GM12878 (cell line): ENCODE data around the gene CNTRL. TPM values are rescaled to one million over a fixed set of nuclear protein-coding genes. Genes with fewer than 3 reads are reported as not detected.
"Not testable (repeated sequence)": the region's sequence is repeated elsewhere in the genome, so short reads cannot be mapped to it uniquely, and the experiment has no call there.

Source experiments
- ATAC-seq: fragments of 200-7000 bp; cut with Tn5 transposase; 3 replicates; pipeline ENCODE4 v1.9.1; 2020; ENCODE audit warnings: mild to moderate bottlenecking, moderate library complexity
- BruUV-seq: library from RNA; stranded (reverse); fragments of 400-500 nt; replicated peaks from 2 replicates; lab custom pipeline; 2021; lab: Mats Ljungman, UMichigan
- CTCF ChIA-PET: fragments of 300-600 bp; sonication (Branson Sonifier 250); formaldehyde crosslinking; extraction: SDS; loops from one replicate; lab custom pipeline; 2021; ENCODE audit warnings: inconsistent platforms; lab: Yijun Ruan, JAX
- POLR2A ChIA-PET: fragments of 350-600 bp; formaldehyde crosslinking; extraction: SDS; loops from one replicate; lab custom pipeline; 2021; ENCODE audit warnings: inconsistent platforms; lab: Charles Lee
- RAD21 ChIA-PET: fragments of 300-600 bp; sonication (Branson Sonifier 250); formaldehyde crosslinking; loops from one replicate; lab custom pipeline; 2023; ENCODE audit warnings: antibody characterized with exemption; ENCODE audit not compliant: unreplicated experiment; lab: Charles Lee
- SMC1A ChIA-PET: fragments of 300-600 bp; sonication (Branson Sonifier 250); formaldehyde crosslinking; loops from one replicate; lab custom pipeline; 2023; ENCODE audit not compliant: unreplicated experiment, uncharacterized antibody; lab: Charles Lee
- DNase-seq: peaks from one replicate; pipeline ENCODE4 v3.0.0-alpha.2; 2011; ENCODE audit warnings: low read depth, low spot score
- FAIRE-seq: peaks from 3 replicates; lab custom pipeline; 2011; peaks lifted over from hg19 to GRCh38; lab: Jason Lieb, UNC
- H2AFZ ChIP-seq: 2 replicates; pipeline ENCODE4 v1.6.0; 2011; ENCODE audit warnings: low read depth, low read length, control low read depth; ENCODE audit not compliant: control insufficient read depth
- H3K27ac ChIP-seq: 2 replicates; pipeline ENCODE4 v1.5.1; 2011; ENCODE audit warnings: control low read depth; ENCODE audit not compliant: control insufficient read depth, insufficient read depth
- H3K27me3 ChIP-seq, 2 experiments: replicated peaks in 1 of 2; 2 replicates each; pipeline versions ENCODE4 v1.6.0 to v1.6.1; 2011; ENCODE audit warnings: low read length in 1 of 2; ENCODE audit not compliant: control insufficient read depth in 2 of 2, insufficient read depth in 2 of 2
- H3K36me3 ChIP-seq, 2 experiments: 2 replicates each; pipeline ENCODE4 v1.5.1; 2011; ENCODE audit warnings: low read length in 1 of 2; ENCODE audit not compliant: control insufficient read depth in 2 of 2, insufficient read depth in 2 of 2
- H3K4me1 ChIP-seq: 2 replicates; pipeline ENCODE4 v1.6.1; 2011; ENCODE audit warnings: mild to moderate bottlenecking, low read length, moderate library complexity, mixed read lengths; ENCODE audit not compliant: control insufficient read depth, insufficient read depth
- H3K4me2 ChIP-seq: 2 replicates; pipeline ENCODE4 v1.6.0; 2011; ENCODE audit warnings: control low read depth; ENCODE audit not compliant: control insufficient read depth, insufficient read depth
- H3K4me3 ChIP-seq: fragments of 200-600 bp; sonication (generic); 2 replicates; pipeline ENCODE4 v1.5.1; 2016
- H3K79me2 ChIP-seq: 2 replicates; pipeline ENCODE4 v1.6.0; 2011; ENCODE audit warnings: low read length; ENCODE audit not compliant: control insufficient read depth, insufficient read depth
- H3K9ac ChIP-seq: 2 replicates; pipeline ENCODE4 v1.8.0; 2011; ENCODE audit warnings: low read length, control low read depth, mixed read lengths; ENCODE audit not compliant: control insufficient read depth, insufficient read depth
- H3K9me3 ChIP-seq: replicated peaks from 3 replicates; pipeline ENCODE4 v1.5.1; 2011; ENCODE audit warnings: mild to moderate bottlenecking, low read length; ENCODE audit not compliant: control insufficient read depth, insufficient read depth
- H4K20me1 ChIP-seq: 2 replicates; pipeline ENCODE4 v1.6.0; 2011; ENCODE audit not compliant: control insufficient read depth, insufficient read depth
- BCL11A ChIP-seq: IDR thresholded peaks from 2 replicates; pipeline ENCODE4 v1.6.1; 2011; ENCODE audit warnings: low read depth, low read length
- CBX3 ChIP-seq: fragments of 200-600 bp; sonication (generic); IDR thresholded peaks from 2 replicates; pipeline ENCODE4 v1.6.1; 2016; ENCODE audit warnings: low read depth, borderline replicate concordance
- ELK1 ChIP-seq: IDR thresholded peaks from 2 replicates; pipeline ENCODE4 v1.6.1; 2012; ENCODE audit warnings: low read depth, low read length, improper control_type of control experiment
- EP300 ChIP-seq, 2 experiments: fragments of 150-350 bp in 1 of 2; IDR thresholded peaks; 2 replicates each; pipeline ENCODE4 v1.6.1; 2011 to 2012; ENCODE audit warnings: low read depth in 2 of 2, low read length in 2 of 2, borderline replicate concordance in 1 of 2, improper control_type of control experiment in 1 of 2, inconsistent platforms in 1 of 2; ENCODE audit not compliant: control insufficient read depth in 1 of 2
- FOXM1 ChIP-seq: IDR thresholded peaks from 2 replicates; pipeline ENCODE4 v1.6.1; 2012; ENCODE audit warnings: low read depth, mild to moderate bottlenecking, inconsistent platforms, low read length, moderate library complexity
- NRF1 ChIP-seq: conservative IDR thresholded peaks from 2 replicates; pipeline ENCODE4 v1.6.1; 2011; ENCODE audit warnings: mild to moderate bottlenecking, low read depth, low read length, improper control_type of control experiment
- RBBP5 ChIP-seq: fragments of 200-600 bp; sonication (generic); conservative IDR thresholded peaks from 2 replicates; pipeline ENCODE4 v1.6.1; 2016
- SMAD1 ChIP-seq: fragments of 450-650 bp; IDR thresholded peaks from 2 replicates; pipeline ENCODE4 v1.6.1; 2018; ENCODE audit warnings: mild to moderate bottlenecking, low read depth; ENCODE audit not compliant: partially characterized antibody
- WGBS: methylation state at CpG from one replicate; pipeline ENCODE4 v1.1.6; 2016; ENCODE audit warnings: low lambda C conversion rate; ENCODE audit not compliant: insufficient replicate concordance, insufficient coverage; ENCODE audit errors: missing lambda C conversion rate; 5-methylcytosine and 5-hydroxymethylcytosine counted together
- in situ Hi-C: fragments of 300-500 bp; cut with MboI; formaldehyde crosslinking; loops from 9 replicates; pipeline ENCODE4 v1.14.3; 2018; ENCODE audit warnings: mixed read lengths
- intact Hi-C: fragments of 100-400 bp; cut with micrococcal nuclease; formaldehyde crosslinking; loops from one replicate; pipeline ENCODE4 v1.14.2; 2022; ENCODE audit not compliant: unreplicated experiment
- polyA plus RNA-seq, 11 experiments: library from polyadenylated mRNA; depleted of rRNA in 4 of 11; unstranded in 6 of 11; stranded (reverse) in 5 of 11; fragments of >200 nt; fragmentation: Nextera tagmentation in 4 of 11; fragmentation: Illumina TruSeq in 1 of 11; extraction: Ambion mirVana in 4 of 11; extraction: Trizol in 1 of 11; gene quantifications; 1 replicate in 1 of 11; 2 replicates in 10 of 11; pipeline versions ENCODE4 v1.2.1 to v1.2.3, GENCODE V29; 2011 to 2016; ENCODE audit warnings: inconsistent platforms in 2 of 11, missing spikeins in 2 of 11, low read depth in 1 of 11
- total RNA-seq, 4 experiments: library from RNA; depleted of rRNA in 3 of 4; stranded (reverse); fragments of >200 nt in 3 of 4; fragmentation: Illumina TruSeq in 1 of 4; extraction: Trizol in 1 of 4; gene quantifications; 2 replicates each; pipeline versions ENCODE4 v1.2.1 to v1.2.3, GENCODE V29; 2013 to 2021
- TF ChIP-seq, protein P1 (sequence below): IDR thresholded peaks from 2 replicates; pipeline ENCODE4 v1.6.1; 2011; ENCODE audit warnings: low read depth, low read length, improper control_type of control experiment, borderline replicate concordance
- TF ChIP-seq, protein P2 (sequence below): fragments of 450-650 bp; IDR thresholded peaks from 2 replicates; pipeline ENCODE4 v1.6.1; 2014; ENCODE audit warnings: mild to moderate bottlenecking

The CNTRL gene
- total and polyA plus RNA-seq, 10 of the 15 experiments (the other 5 are each of a cell fraction or from before 2014, with no cell fraction given): 20.0 to 65.4 (median 38.8) TPM

DNA sequence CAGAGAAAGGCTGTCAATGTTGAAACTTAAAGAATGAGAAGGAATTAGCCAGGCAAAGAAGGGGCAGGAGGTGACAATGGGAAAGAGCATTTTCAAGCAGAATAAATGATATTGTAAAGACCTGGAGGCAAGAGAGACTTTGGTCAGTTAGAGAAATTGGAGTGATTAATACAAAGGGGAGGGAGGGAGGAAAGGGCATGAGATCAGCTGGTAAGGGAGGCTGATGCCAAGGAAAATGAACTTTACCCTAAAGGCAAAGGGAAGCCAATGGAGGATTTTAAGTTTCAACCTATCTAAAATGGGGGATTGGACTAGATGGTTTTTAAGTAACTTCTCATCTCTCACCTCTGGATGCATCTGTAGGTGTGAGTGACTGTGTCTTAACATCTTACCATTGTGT, 48.0 kb upstream of the CNTRL start:
- no peaks in the 10 kb centered on the region for H3K36me3 ChIP-seq
- no peaks in the 10 kb centered on the region for H3K79me2 ChIP-seq
- TF ChIP-seq ELK1 (no peak), NRF1 (no peak), RBBP5 (no peak), EP300 (IDR thresholded peaks at IDR 0.05; ENCODE audit: borderline replicate concordance in 1 of 2, control insufficient read depth in 1 of 2, low read depth in 2 of 2, low read length in 2 of 2) (no peak), BCL11A (no peak), CBX3 (no peak), FOXM1 (no peak), SMAD1 (no peak)
- TF ChIP-seq, protein P1, sequence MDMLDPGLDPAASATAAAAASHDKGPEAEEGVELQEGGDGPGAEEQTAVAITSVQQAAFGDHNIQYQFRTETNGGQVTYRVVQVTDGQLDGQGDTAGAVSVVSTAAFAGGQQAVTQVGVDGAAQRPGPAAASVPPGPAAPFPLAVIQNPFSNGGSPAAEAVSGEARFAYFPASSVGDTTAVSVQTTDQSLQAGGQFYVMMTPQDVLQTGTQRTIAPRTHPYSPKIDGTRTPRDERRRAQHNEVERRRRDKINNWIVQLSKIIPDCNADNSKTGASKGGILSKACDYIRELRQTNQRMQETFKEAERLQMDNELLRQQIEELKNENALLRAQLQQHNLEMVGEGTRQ: no peak
- TF ChIP-seq, protein P2, sequence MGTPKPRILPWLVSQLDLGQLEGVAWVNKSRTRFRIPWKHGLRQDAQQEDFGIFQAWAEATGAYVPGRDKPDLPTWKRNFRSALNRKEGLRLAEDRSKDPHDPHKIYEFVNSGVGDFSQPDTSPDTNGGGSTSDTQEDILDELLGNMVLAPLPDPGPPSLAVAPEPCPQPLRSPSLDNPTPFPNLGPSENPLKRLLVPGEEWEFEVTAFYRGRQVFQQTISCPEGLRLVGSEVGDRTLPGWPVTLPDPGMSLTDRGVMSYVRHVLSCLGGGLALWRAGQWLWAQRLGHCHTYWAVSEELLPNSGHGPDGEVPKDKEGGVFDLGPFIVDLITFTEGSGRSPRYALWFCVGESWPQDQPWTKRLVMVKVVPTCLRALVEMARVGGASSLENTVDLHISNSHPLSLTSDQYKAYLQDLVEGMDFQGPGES: no peak
- in situ Hi-C loops: no loop called here
- FAIRE-seq (no peak), ATAC-seq (no peak), DNase-seq (no peak)
- H3K4me1 ChIP-seq: no peaks in the 10 kb centered on the region
- CTCF ChIA-PET: no interaction called here
- H3K4me3 ChIP-seq: no peak overlapping the region
- RAD21 ChIA-PET: no interaction called here
- no peak overlapping the region for H2AFZ ChIP-seq
- H3K9me3 ChIP-seq: no peaks in the 10 kb centered on the region
- H3K27ac ChIP-seq: no peak overlapping the region
- no peaks in the 10 kb centered on the region for H4K20me1 ChIP-seq
- H3K27me3 ChIP-seq: no peaks in the 10 kb centered on the region
- POLR2A ChIA-PET: no interaction called here
- intact Hi-C loops: no loop called here
- no peak overlapping the region for H3K9ac ChIP-seq
- BruUV-seq: no TSS peak
- H3K4me2 ChIP-seq: no peak overlapping the region
- SMC1A ChIA-PET: no interaction called here

- intact Hi-C loops, H4K20me1 ChIP-seq, H3K79me2 ChIP-seq, POLR2A ChIA-PET, BruUV-seq, H3K4me1 ChIP-seq, H3K4me3 ChIP-seq, H3K36me3 ChIP-seq, DNase-seq, H2AFZ ChIP-seq, H3K27me3 ChIP-seq, H3K9me3 ChIP-seq, in situ Hi-C loops, FAIRE-seq, H3K4me2 ChIP-seq, H3K9ac ChIP-seq, H3K27ac ChIP-seq, ATAC-seq: not testable (repeated sequence)
- WGBS: 72% methylated on average over 4 of the region's 4 CpGs
- CTCF ChIA-PET: interaction anchor here (2.3 kb wide), 1 partner anchor 31 kb away, joined by 9 read pairs; no protein-coding TSS in a partner anchor
- SMC1A ChIA-PET: interaction anchor here (1.0 to 1.7 kb wide), 2 partner anchors 20 to 184 kb away, joined by 3 to 4 read pairs; no protein-coding TSS in a partner anchor
- RAD21 ChIA-PET: interaction anchor here (1.0 kb wide), 1 partner anchor 272 kb away, joined by 3 read pairs; no protein-coding TSS in a partner anchor
These were observed 46.5 kb upstream of the CNTRL start for GRCh38 chr9:121028285-121028684.
